Amygdala (tissue), 56 donors: ENCODE data around the gene EHBP1.
"Not testable (repeated sequence)": the region's sequence is repeated elsewhere in the genome, so short reads cannot be mapped to it uniquely, and the experiment has no call there.

ENCODE experiments used
- DNase-seq, 56 donors: peaks; one replicate each; lab custom pipeline; 2025; lab: John Stamatoyannopoulos, UW

The EHBP1 gene

GRCh38 chr2:62698653-62699052 is 6.9 kb upstream of the EHBP1 start:
- DNase-seq: peak in 1 of 56 donors; percentile 3

GRCh38 chr2:62704654-62705006 is 883 bp upstream of the EHBP1 start:
- DNase-seq: no peak

- DNase-seq: peak in 48 of 56 donors; percentile 28 to 87 (median 66)
Measured at GRCh38 chr2:62705859-62706720, 577 bp downstream of the EHBP1 start.

- DNase-seq: peak in 2 of 56 donors; percentile 2 to 16
Measured at GRCh38 chr2:62706721-62707521, 1.4 kb downstream of the EHBP1 start.

GRCh38 chr2:62708751-62709150 is 3.2 kb downstream of the EHBP1 start:
- no peak for DNase-seq

GRCh38 chr2:62711832-62712494 is 6.5 kb downstream of the EHBP1 start:
- DNase-seq: no peak

GRCh38 chr2:62713196-62713595 is 7.7 kb downstream of the EHBP1 start:
- DNase-seq: not testable (repeated sequence)

GRCh38 chr2:62713837-62714236 is 8.3 kb downstream of the EHBP1 start:
- DNase-seq: no peak

GRCh38 chr2:62716768-62717167 is 11.3 kb downstream of the EHBP1 start:
- no peak for DNase-seq

- DNase-seq: no peak
Measured at GRCh38 chr2:62717503-62718081, 12.1 kb downstream of the EHBP1 start.

GRCh38 chr2:62718225-62718822 is 12.8 kb downstream of the EHBP1 start:
- no peak for DNase-seq

- no peak for DNase-seq
Measured at GRCh38 chr2:62719757-62720156, 14.2 kb downstream of the EHBP1 start.

GRCh38 chr2:62722679-62723078 is 17.2 kb downstream of the EHBP1 start:
- DNase-seq: no peak

GRCh38 chr2:62723253-62723652 is 17.7 kb downstream of the EHBP1 start:
- no peak for DNase-seq

GRCh38 chr2:62724106-62724505 is 18.6 kb downstream of the EHBP1 start:
- DNase-seq: no peak

GRCh38 chr2:62724886-62725711 is 19.6 kb downstream of the EHBP1 start:
- DNase-seq: peak in 43 of 56 donors; percentile 3 to 72 (median 29)

GRCh38 chr2:62725712-62726055 is 20.2 kb downstream of the EHBP1 start:
- no peak for DNase-seq

- no peak for DNase-seq
Measured at GRCh38 chr2:62727259-62727867, 21.9 kb downstream of the EHBP1 start.
